Muscle layer of duodenum (tissue), 2 donors: ENCODE data around the gene MYF6.
A peak's percentile ranks its signal among the peaks of the same experiment; 100 is the strongest.
"Not testable (repeated sequence)": the region's sequence is repeated elsewhere in the genome, so short reads cannot be mapped to it uniquely, and the experiment has no call there.

Experiments used
- H3K27ac ChIP-seq: one replicate; pipeline ENCODE4 v1.7.0; 2013; ENCODE audit warnings: mild to moderate bottlenecking, low read length
- H3K27me3 ChIP-seq: one replicate; pipeline ENCODE4 v1.7.0; 2013; ENCODE audit warnings: low read depth, mild to moderate bottlenecking, control low read depth, low read length
- H3K36me3 ChIP-seq, 2 donors: one replicate each; pipeline ENCODE4 v1.7.0; 2013; ENCODE audit warnings: low read length in 2 of 2, control low read depth in 1 of 2, mild to moderate bottlenecking in 1 of 2; ENCODE audit not compliant: insufficient read depth in 2 of 2, control insufficient read depth in 1 of 2
- H3K4me1 ChIP-seq, 2 donors: one replicate each; pipeline ENCODE4 v1.7.0; 2013; ENCODE audit warnings: low read length in 2 of 2, mild to moderate bottlenecking in 2 of 2, control low read depth in 1 of 2, moderate library complexity in 1 of 2; ENCODE audit not compliant: insufficient read depth in 2 of 2, control insufficient read depth in 1 of 2
- H3K4me3 ChIP-seq, 2 donors: one replicate each; pipeline ENCODE4 v1.7.0; 2013; ENCODE audit warnings: low read length in 2 of 2, low read depth in 1 of 2, mild to moderate bottlenecking in 1 of 2
- H3K9me3 ChIP-seq, 2 donors: one replicate each; pipeline ENCODE4 v1.7.0; 2013; ENCODE audit warnings: low read length in 2 of 2, control low read depth in 1 of 2, mild to moderate bottlenecking in 1 of 2; ENCODE audit not compliant: control insufficient read depth in 1 of 2
- donor health status: healthy.

MYF6 gene

DNA sequence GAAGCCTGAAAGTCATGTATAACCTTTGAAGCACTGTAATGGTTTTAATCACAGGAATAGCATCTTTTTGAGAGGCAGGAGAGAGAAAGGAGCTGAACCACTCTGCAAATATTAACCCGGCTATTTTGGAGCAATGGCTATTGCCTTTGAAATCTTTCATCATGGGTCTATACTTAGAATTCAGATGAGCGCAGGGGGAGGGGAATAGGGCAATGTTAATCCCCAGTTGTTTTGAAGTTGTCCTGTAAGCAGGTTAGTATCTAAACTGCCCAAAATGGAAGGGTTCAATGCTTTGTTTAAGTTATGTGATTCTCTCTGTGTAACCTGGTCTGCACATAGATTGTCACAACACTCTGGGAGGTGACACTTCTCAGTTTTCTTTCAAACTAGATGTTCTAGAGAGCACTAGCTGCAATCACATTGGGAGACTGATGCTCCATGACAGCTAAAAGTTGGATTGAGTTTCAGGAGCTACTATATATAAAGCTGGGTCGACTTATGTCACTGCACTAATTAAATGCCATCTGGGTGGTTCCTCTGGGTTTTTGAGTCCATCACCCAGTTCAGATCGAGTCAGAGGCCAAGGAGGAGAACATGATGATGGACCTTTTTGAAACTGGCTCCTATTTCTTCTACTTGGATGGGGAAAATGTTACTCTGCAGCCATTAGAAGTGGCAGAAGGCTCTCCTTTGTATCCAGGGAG is at the start of gene MYF6:
Gene MYF6, plus strand, starts transcription at position 509 of the 704 bp plus-strand sequence. Its CDS starts 86 bp downstream, at position 595.
- Histone ChIP-seq H3K9me3 (no peaks in the 10 kb centered on the region), H3K4me1 (peaks cover 0 to 9% of the 10 kb centered on the region in 2 donors), H3K4me3 (peak within 1 kb of the TSS; percentile 19 to 55), H3K27ac (no peak within 1 kb of the TSS), H3K27me3 (peaks cover 6% of the 10 kb centered on the region), H3K36me3 (no peaks in the 10 kb centered on the region)

DNA sequence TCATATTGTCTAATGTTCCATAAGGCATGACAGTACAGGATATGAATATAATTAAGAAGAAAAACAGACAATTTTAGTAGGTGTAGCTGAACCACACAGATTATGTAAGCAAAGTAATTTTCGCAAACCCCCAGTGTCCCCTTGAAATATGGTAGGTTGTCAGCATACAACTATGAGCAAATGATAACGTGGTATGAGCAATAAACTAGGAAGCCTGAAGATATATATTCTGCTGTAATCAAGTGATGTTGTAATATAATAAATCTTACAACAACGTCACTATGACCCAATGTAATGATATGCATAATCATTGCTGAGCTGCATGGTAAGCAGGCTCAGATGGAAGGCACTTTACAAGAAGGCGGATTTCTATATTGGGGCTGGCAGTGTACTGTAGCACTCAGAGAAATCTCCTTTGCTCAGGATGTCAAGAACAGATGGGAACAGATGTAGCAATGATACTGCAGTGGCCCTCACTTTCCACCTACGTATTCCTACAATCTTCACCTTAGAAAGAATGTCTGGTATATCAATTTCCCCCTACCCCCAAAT is 47.8 kb upstream of the MYF6 start:
- Histone ChIP-seq H3K27ac (no peak overlapping the region), H3K36me3 (no peaks in the 10 kb centered on the region), H3K4me1 (no peaks in the 10 kb centered on the region), H3K4me3 (no peak overlapping the region), H3K9me3 (no peaks in the 10 kb centered on the region), H3K27me3 (no peaks in the 10 kb centered on the region)

DNA sequence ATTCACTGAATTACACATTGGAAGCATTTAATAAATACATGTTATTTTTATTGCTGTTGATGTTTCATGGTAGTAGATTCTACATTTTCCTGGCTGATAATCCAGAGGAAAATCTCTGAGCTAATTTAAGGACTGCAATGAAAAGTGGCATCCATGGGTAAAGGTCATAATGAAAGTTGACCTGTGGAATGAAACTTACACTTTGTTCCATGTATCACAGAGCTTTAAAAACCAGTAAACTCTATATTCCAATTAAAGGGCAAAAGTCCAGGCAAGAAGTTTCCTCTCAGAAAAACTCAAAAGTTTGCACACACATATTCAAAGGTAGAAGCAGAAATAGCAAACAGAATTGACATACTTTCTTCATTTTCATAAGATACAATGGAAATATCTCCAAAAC is 44.8 kb upstream of the MYF6 start:
- Histone ChIP-seq H3K4me1 (no peaks in the 10 kb centered on the region), H3K4me3 (no peak overlapping the region), H3K27me3 (no peaks in the 10 kb centered on the region), H3K9me3 (no peaks in the 10 kb centered on the region), H3K36me3 (no peaks in the 10 kb centered on the region), H3K27ac (no peak overlapping the region)

DNA sequence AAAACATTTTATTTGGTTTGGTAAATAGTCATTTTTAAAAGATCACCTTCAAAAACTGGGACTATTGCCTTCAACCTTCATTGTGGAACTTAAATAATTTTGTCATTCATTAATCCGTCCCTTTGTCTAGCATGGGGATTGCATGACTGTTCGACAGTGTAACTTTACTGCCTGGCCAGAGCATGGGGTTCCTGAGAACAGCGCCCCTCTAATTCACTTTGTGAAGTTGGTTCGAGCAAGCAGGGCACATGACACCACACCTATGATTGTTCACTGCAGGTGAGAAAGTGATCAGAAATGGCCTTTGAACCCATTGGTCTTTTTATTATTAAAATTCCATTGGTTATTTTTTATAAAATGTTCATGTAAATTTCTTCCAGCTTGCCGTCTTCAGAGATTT is 37.2 kb upstream of the MYF6 start:
- Histone ChIP-seq H3K4me3 (no peak overlapping the region), H3K4me1 (no peaks in the 10 kb centered on the region), H3K27ac (no peak overlapping the region), H3K36me3 (no peaks in the 10 kb centered on the region), H3K9me3 (no peaks in the 10 kb centered on the region), H3K27me3 (no peaks in the 10 kb centered on the region)

DNA sequence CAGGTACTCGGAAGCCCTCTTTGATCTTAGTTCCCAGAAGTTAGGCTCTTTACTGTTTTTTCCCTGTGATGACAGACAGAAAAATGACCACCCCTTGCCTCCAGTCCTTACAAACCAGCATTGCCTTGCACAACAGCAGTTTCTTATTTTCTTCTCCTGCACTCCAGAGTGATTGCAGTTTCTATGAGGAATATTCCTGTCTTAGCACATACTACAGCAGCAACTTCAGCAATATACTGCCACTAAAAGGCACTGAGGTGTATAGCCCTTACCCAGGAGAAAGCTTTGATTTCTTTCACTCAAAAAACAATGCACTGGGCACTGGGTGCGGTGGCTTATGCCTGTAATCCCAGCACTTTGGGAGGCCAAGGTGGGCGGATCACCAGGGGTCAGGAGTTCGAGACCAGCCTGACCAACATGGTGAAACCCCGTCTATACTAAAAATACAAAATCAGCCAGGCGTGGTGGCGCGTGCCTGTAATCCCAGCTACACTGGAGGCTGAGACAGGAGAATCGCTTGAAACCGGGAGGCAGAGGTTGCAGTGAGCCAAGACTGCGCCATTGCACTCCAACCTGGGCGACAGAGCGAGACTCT is 31.3 kb upstream of the MYF6 start:
- not testable (repeated sequence) for H3K9me3 ChIP-seq, H3K4me3 ChIP-seq, H3K27me3 ChIP-seq, H3K27ac ChIP-seq, H3K4me1 ChIP-seq, H3K36me3 ChIP-seq

DNA sequence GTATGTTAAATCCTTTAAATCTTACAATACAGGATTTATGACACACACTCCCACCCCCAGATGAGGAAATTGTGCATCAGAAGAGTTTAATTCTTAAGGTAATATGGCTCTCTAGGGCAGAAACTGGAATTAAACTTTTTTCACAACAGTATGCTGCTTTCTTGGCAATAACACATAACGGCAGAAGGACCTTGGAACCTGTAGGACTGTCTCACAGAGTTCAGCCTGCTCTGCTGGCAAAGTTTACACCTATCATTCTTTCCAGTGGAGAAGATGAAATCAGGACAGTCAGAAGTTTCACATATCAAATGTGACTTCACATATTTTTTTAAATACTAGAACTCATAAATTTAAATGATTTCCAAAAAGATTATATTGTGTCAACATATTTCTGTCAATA is 30.6 kb upstream of the MYF6 start:
- no peak overlapping the region for H3K27ac ChIP-seq
- no peaks in the 10 kb centered on the region for H3K27me3 ChIP-seq
- no peaks in the 10 kb centered on the region for H3K4me1 ChIP-seq
- no peak overlapping the region for H3K4me3 ChIP-seq
- H3K36me3 ChIP-seq: no peaks in the 10 kb centered on the region
- H3K9me3 ChIP-seq: no peaks in the 10 kb centered on the region

DNA sequence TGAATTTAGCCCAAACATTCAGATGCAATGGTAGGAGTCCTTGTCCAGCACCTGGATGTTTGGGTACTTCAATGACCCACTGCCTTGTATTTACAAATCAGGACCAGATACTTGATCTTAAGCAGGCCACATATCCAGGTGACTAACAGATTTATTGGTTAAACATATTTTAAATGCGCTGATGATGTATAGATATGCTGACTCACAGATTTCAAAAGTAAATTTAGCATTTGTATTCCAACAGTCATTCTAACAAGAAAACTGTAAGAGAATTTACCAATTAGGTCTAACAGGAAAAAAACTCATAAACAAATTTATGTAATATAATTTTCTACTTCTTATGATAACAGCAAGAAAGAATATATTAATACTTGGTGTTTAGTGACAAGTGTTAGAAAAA is 29.4 kb upstream of the MYF6 start:
- Histone ChIP-seq H3K27me3 (no peaks in the 10 kb centered on the region), H3K4me1 (no peaks in the 10 kb centered on the region), H3K36me3 (no peaks in the 10 kb centered on the region), H3K4me3 (no peak overlapping the region), H3K27ac (no peak overlapping the region), H3K9me3 (no peaks in the 10 kb centered on the region)

DNA sequence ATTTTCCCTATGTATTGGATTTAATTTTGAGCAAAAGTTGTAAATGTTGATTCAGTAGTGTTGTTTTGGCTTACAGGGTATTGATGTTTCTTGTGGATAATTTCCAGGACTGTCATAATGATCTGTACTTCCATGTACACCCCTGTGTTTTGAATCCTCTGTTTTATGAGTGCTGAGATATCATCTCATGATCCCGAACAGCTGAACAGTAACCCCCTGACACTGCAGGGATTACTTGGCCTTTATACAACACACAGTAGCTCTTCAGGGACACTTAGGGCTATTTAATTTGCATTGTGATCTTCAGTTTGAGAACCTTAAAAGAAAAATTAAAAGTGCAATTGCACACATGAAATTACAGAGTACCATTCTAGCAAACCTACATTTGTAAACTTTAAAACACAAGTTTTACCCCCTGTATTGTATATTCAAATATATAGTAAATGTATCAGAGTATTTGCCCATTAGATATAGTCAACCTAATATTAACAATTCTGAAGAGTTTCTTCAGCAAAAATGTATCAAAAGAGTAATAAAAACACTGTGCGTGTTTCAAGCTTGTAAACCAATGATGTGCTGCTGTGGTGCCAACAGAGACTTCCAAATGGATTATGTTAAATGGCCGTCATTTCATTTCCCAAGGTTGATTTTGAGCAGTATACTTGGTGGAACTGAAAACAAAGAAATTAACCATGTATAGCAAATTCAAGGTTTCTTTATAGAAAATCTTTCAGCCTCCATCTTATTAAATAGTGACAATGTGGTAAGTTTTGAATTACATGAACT is 27.9 kb upstream of the MYF6 start:
- H3K4me1 ChIP-seq: no peaks in the 10 kb centered on the region
- no peak overlapping the region for H3K4me3 ChIP-seq
- H3K9me3 ChIP-seq: no peaks in the 10 kb centered on the region
- H3K27ac ChIP-seq: no peak overlapping the region
- no peaks in the 10 kb centered on the region for H3K27me3 ChIP-seq
- H3K36me3 ChIP-seq: no peaks in the 10 kb centered on the region

DNA sequence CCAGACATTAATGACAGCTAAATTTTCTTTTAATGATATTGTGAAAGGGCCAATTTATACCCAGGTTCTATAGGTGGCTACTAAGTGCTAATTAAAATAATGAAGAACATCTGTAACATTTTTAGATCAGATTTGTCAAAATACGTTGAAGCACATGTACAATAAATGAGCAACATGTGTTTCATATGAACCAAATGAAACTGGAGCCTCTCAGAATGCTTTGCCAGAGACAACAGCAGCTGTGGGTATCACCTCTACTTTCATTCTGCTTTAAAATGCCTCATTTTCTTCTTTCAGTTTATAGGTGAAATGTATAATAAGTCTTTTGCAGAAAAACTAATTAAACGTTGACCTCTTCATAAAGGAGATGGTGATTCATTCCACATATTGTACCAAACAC is 26.1 kb upstream of the MYF6 start:
- Histone ChIP-seq H3K4me3 (no peak overlapping the region), H3K9me3 (no peaks in the 10 kb centered on the region), H3K4me1 (no peaks in the 10 kb centered on the region), H3K27ac (no peak overlapping the region), H3K36me3 (no peaks in the 10 kb centered on the region), H3K27me3 (no peaks in the 10 kb centered on the region)

DNA sequence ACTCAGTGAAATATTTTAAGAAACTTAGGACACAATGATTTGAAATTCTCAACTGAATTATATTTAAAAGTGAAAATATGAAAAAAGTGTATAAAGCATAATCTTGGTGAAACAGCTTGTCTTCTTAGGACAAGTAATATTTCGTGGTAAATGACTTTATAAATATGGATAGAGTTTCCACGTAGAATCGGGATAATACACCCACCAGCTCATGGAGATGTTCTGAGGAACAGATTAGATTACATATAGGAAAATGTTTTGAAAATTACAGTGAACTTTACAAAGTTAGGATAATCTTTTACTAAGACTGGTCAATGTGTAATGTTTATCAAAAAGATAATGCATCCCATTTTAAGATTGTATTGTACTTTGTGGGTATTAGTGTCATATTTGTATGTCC is 25.6 kb upstream of the MYF6 start:
- no peaks in the 10 kb centered on the region for H3K27me3 ChIP-seq
- H3K9me3 ChIP-seq: peaks cover 0 to 3% of the 10 kb centered on the region in 2 donors
- H3K4me1 ChIP-seq: no peaks in the 10 kb centered on the region

DNA sequence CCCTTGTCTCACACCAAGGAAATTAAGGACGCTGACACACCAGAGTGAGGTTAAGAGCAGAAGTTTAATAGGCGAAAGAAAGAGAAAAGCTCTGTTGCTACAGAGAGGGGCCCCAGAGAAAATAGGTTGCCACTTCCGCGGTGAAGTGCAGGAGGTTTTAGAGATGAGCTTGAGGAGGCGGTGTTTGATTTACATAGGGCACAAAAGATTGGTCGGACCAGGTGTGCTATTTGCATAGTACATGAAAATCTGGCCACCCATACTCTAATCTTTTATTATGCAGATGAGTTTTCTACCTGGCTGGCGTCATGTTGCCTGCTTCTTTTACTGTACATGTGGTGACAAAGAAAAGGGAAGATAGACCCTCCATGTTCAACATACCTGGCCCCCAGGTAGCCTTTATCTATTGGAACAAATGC is 23.3 kb upstream of the MYF6 start:
- Histone ChIP-seq H3K4me3 (no peak overlapping the region), H3K27me3 (no peaks in the 10 kb centered on the region), H3K4me1 (no peaks in the 10 kb centered on the region), H3K36me3 (no peaks in the 10 kb centered on the region), H3K9me3 (peaks cover 0 to 8% of the 10 kb centered on the region in 2 donors), H3K27ac (no peak overlapping the region)

More for the DNA sequence above, 25.6 kb upstream of the MYF6 start:
- Histone ChIP-seq H3K36me3 (no peaks in the 10 kb centered on the region), H3K4me3 (no peak overlapping the region), H3K27ac (no peak overlapping the region)
